Fibroblast of the aortic adventitia (primary cell): ENCODE measurements around the gene UGT1A9. TPM values are rescaled to one million over a fixed set of nuclear protein-coding genes. Genes with fewer than 3 reads are reported as not detected.
A peak's percentile ranks its signal among the peaks of the same experiment; 100 is the strongest.

Experiments
- DNase-seq: peaks from one replicate; pipeline ENCODE4 v3.0.0-alpha.2; 2010; ENCODE audit warnings: low read depth
- H3K4me3 ChIP-seq: 2 replicates; pipeline ENCODE4 v1.5.1; 2011; ENCODE audit warnings: low read depth, mild to moderate bottlenecking, control low read depth, low read length, moderate library complexity
- total RNA-seq: library from RNA; depleted of rRNA; stranded (reverse); fragments of >200 nt; gene quantifications from 2 replicates; pipeline ENCODE4 v1.2.3, GENCODE V29; 2012; ENCODE audit warnings: low replicate concordance
- TF ChIP-seq, protein P1 (sequence below): IDR thresholded peaks from 2 replicates; pipeline ENCODE4 v1.5.1; 2011; ENCODE audit warnings: mild to moderate bottlenecking, low read length, control low read depth, inconsistent platforms; ENCODE audit not compliant: insufficient read depth

Gene UGT1A9
- total RNA-seq, 1 donor, result not detected

DNA sequence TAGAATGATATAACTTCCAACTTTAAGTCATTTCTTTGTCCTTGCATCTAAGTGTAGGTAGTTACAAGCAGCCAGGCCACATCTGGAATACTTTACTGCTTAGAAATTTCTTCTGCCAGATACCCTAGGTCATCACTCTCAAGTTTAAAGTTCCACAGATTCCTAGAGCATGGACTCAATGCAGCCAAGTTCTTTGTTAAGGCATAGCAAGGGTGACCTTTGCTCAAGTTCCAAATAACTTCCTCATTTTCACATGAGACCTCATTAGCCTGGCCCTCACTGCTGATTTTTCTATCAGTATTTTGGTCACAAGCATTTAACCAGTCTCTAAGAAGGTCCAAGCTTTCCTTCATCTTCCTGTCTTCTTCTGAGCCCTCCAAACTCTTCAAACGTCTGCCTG, 7.8 kb upstream of the UGT1A9 start:
- no peak overlapping the region for H3K4me3 ChIP-seq
- no peak for DNase-seq
- TF ChIP-seq, protein P1, sequence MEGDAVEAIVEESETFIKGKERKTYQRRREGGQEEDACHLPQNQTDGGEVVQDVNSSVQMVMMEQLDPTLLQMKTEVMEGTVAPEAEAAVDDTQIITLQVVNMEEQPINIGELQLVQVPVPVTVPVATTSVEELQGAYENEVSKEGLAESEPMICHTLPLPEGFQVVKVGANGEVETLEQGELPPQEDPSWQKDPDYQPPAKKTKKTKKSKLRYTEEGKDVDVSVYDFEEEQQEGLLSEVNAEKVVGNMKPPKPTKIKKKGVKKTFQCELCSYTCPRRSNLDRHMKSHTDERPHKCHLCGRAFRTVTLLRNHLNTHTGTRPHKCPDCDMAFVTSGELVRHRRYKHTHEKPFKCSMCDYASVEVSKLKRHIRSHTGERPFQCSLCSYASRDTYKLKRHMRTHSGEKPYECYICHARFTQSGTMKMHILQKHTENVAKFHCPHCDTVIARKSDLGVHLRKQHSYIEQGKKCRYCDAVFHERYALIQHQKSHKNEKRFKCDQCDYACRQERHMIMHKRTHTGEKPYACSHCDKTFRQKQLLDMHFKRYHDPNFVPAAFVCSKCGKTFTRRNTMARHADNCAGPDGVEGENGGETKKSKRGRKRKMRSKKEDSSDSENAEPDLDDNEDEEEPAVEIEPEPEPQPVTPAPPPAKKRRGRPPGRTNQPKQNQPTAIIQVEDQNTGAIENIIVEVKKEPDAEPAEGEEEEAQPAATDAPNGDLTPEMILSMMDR, result no peak

GRCh38 chr2:233668605-233669260, 3.0 kb upstream of the UGT1A9 start:
- TF ChIP-seq, protein P1, result no peak
- no peak overlapping the region for H3K4me3 ChIP-seq
- no peak for DNase-seq

- H3K4me3 ChIP-seq, result no peak overlapping the region
- DNase-seq, result no peak
- TF ChIP-seq, protein P1, result no peak
Measured at GRCh38 chr2:233672886-233673285, 1.2 kb downstream of the UGT1A9 start.

DNA sequence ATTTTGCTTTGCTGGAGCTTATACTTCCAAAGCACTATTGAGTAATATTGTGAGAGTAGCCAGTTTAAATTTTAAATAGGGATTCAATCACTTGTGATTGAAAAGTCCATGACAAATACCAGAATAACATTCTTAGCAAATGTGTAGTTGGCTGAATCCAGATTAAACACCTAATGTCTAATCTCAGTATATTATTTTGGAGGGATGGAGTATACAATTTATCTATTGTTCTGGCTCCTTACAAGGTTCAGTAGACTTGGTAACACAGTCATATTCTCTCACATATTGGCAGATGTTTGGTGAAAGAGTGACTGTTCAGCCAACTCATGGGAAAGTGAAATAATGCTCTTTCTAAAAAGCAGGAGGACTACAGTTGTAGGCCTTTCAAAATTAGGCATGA, 2.2 kb downstream of the UGT1A9 start:
- TF ChIP-seq, protein P1, result no peak
- no peak overlapping the region for H3K4me3 ChIP-seq
- no peak for DNase-seq

- DNase-seq, result no peak
- TF ChIP-seq, protein P1, result no peak
- no peak overlapping the region for H3K4me3 ChIP-seq
Measured at GRCh38 chr2:233674314-233674713, 2.6 kb downstream of the UGT1A9 start.

DNA sequence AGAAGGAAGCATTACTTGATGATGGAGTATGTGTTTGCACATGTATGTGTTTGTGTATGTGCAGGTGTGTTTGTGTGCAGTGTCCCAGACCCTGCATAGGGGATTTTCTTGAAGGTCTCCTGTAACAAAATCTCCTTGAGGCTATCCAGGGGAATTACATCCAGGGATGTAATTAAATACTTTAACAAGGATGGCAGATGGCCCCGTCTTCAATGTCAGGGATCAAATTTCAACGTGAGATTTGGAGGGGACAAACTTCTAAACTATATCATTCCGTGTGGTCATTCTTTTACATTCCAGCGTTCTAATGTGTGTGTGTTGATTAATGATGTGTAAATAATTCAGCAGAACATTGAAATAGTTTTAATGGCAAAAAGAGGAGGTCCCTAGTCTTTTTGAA, 3.3 kb downstream of the UGT1A9 start:
- TF ChIP-seq, protein P1, result peak; percentile 5
- no peak for DNase-seq
- no peak overlapping the region for H3K4me3 ChIP-seq

DNA sequence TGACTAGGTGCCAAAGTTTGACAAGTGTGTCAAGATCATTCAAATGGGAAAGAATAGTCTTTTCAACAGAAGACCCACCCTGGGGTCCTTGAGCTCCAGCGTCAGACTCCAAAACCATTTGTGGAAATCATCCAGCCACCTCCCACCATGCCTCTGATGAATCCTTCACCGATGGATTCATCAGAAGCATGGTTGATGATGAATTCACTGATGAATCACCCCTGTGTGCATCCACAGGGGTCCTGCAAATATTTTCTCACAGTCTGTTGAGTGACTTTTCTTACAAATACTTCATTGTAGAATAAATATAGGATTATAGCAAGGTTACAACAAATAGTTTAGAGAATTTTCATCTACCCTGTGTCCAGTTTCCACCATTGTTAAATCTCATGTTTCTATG, 4.3 kb downstream of the UGT1A9 start:
- TF ChIP-seq, protein P1, result no peak
- no peak overlapping the region for H3K4me3 ChIP-seq
- DNase-seq, result no peak
